NCI-H1105 (cell line): ENCODE data around the gene SSH2.

ENCODE experiments used
- DNase-seq: peaks from one replicate; lab custom pipeline; 2025; lab: John Stamatoyannopoulos, UW

Gene SSH2

GRCh38 chr17:29576214-29577000, 353.6 kb downstream of the SSH2 start:
- DNase-seq, result no peak
